DND-41 (cell line): Measurements from ENCODE around the gene HIVEP2.

ENCODE experiments used
- ATAC-seq: fragments of 200-7000 bp; cut with Tn5 transposase; 3 replicates; pipeline ENCODE4 v1.9.1; 2021; ENCODE audit warnings: low read depth; ENCODE audit not compliant: insufficient read depth
- DNase-seq: peaks from one replicate; pipeline ENCODE4 v3.0.0-alpha.2; 2020
- H2AFZ ChIP-seq: 2 replicates; pipeline ENCODE4 v1.6.0; 2012; ENCODE audit warnings: low read depth, low read length
- H3K27ac ChIP-seq: 2 replicates; pipeline ENCODE4 v1.5.1; 2012; ENCODE audit warnings: low read length, inconsistent platforms
- H3K27me3 ChIP-seq: fragments of 200-600 bp; sonication (generic); 2 replicates; pipeline ENCODE4 v1.6.0; 2012; ENCODE audit warnings: low read length, mild to moderate bottlenecking, inconsistent platforms; ENCODE audit not compliant: insufficient read depth, poor library complexity
- H3K36me3 ChIP-seq: 2 replicates; pipeline ENCODE4 v1.5.1; 2012; ENCODE audit warnings: low read length, inconsistent platforms; ENCODE audit not compliant: insufficient read depth
- H3K4me1 ChIP-seq: 2 replicates; pipeline ENCODE4 v1.5.1; 2012; ENCODE audit warnings: mild to moderate bottlenecking, low read length; ENCODE audit not compliant: insufficient read depth
- H3K4me2 ChIP-seq: 2 replicates; pipeline ENCODE4 v1.6.0; 2012; ENCODE audit warnings: mild to moderate bottlenecking, moderate library complexity, low read length, inconsistent platforms; ENCODE audit not compliant: insufficient read depth
- H3K4me3 ChIP-seq, 2 experiments: fragments of 200-600 bp in 1 of 2; shearing (Covaris generic) in 1 of 2; 2 replicates each; pipeline ENCODE4 v1.5.1; 2012 to 2016; ENCODE audit warnings: inconsistent platforms in 2 of 2, low read length in 2 of 2, mild to moderate bottlenecking in 2 of 2, low read depth in 1 of 2, moderate library complexity in 1 of 2
- H3K79me2 ChIP-seq: 2 replicates; pipeline ENCODE4 v1.6.0; 2012; ENCODE audit warnings: low read length, inconsistent platforms; ENCODE audit not compliant: insufficient read depth
- H3K9ac ChIP-seq: 2 replicates; pipeline ENCODE4 v1.6.0; 2012; ENCODE audit warnings: low read depth, mild to moderate bottlenecking, inconsistent platforms, low read length, moderate library complexity
- H3K9me3 ChIP-seq: 2 replicates; pipeline ENCODE4 v1.5.1; 2012; ENCODE audit warnings: low read length, moderate library complexity, mild to moderate bottlenecking, inconsistent platforms; ENCODE audit not compliant: insufficient read depth, severe bottlenecking
- H4K20me1 ChIP-seq: 2 replicates; pipeline ENCODE4 v1.6.0; 2012; ENCODE audit warnings: low read length; ENCODE audit not compliant: insufficient read depth
- EZH2 ChIP-seq: IDR thresholded peaks from 3 replicates; pipeline ENCODE4 v1.6.1; 2012; ENCODE audit warnings: borderline replicate concordance, low read depth, mild to moderate bottlenecking, moderate library complexity, low read length, inconsistent platforms; ENCODE audit not compliant: severe bottlenecking
- TF ChIP-seq, protein P1 (sequence below): IDR thresholded peaks from 2 replicates; pipeline ENCODE4 v1.5.1; 2012; ENCODE audit warnings: borderline replicate concordance, low read length, moderate library complexity, mild to moderate bottlenecking; ENCODE audit not compliant: poor library complexity, severe bottlenecking; ENCODE audit errors: extremely low read depth

Gene HIVEP2

DNA sequence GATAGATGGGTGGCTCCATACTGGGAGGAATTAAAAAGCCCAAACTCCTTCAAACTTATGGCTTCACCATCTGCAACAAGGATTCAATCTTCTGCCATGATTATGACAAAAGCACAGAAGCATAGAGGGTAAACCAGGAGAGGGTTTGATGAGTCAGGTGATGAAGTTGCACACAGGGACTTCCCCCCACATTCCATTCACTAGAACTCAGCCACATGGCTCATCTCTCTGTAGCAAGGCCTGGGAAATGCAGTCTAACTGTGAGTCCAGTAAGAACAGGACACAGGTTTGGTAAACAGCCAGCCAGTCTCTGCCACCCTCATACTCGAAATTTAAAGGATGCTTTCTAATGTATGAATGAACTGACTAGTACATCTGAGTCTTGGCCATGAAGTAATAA lies 142.9 kb downstream of the HIVEP2 start:
- H3K79me2 ChIP-seq, result no peaks in the 10 kb centered on the region
- no peaks in the 10 kb centered on the region for H3K27me3 ChIP-seq
- DNase-seq, result no peak
- TF ChIP-seq, protein P1, sequence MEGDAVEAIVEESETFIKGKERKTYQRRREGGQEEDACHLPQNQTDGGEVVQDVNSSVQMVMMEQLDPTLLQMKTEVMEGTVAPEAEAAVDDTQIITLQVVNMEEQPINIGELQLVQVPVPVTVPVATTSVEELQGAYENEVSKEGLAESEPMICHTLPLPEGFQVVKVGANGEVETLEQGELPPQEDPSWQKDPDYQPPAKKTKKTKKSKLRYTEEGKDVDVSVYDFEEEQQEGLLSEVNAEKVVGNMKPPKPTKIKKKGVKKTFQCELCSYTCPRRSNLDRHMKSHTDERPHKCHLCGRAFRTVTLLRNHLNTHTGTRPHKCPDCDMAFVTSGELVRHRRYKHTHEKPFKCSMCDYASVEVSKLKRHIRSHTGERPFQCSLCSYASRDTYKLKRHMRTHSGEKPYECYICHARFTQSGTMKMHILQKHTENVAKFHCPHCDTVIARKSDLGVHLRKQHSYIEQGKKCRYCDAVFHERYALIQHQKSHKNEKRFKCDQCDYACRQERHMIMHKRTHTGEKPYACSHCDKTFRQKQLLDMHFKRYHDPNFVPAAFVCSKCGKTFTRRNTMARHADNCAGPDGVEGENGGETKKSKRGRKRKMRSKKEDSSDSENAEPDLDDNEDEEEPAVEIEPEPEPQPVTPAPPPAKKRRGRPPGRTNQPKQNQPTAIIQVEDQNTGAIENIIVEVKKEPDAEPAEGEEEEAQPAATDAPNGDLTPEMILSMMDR, result no peak
- no peak for TF ChIP-seq EZH2
- H4K20me1 ChIP-seq, result no peaks in the 10 kb centered on the region
- ATAC-seq, result peak; percentile 31; the same call in 1 of the 3 replicates
- no peaks in the 10 kb centered on the region for H3K9me3 ChIP-seq
- H3K4me1 ChIP-seq, result no peaks in the 10 kb centered on the region
- H3K27ac ChIP-seq, result no peak overlapping the region
- no peaks in the 10 kb centered on the region for H3K36me3 ChIP-seq
- H3K9ac ChIP-seq, result no peak overlapping the region
- H2AFZ ChIP-seq, result no peak overlapping the region
- H3K4me3 ChIP-seq, result no peak overlapping the region
- H3K4me2 ChIP-seq, result no peak overlapping the region

DNA sequence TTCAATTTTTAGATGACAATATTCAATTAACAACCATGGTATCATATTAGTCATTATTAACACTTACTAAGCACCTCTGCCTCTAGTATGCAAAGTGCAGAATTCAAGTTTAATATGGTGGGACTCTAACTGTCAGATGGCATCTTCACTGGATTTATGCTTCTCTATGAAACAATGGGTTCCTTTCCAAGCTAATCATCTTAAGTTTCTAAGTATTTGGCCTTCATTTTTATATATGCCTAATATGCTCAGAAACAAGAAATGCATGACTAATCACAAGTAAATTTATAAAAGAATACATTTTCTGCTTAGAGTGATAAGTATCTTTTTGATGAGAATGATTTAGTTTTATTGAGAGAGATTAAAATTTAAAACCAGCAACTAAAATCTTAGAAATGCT lies 144.7 kb downstream of the HIVEP2 start:
- no peak overlapping the region for H2AFZ ChIP-seq
- H3K9me3 ChIP-seq, result no peaks in the 10 kb centered on the region
- no peaks in the 10 kb centered on the region for H3K4me1 ChIP-seq
- no peaks in the 10 kb centered on the region for H3K27me3 ChIP-seq
- no peak for TF ChIP-seq EZH2
- TF ChIP-seq, protein P1, result no peak
- H3K36me3 ChIP-seq, result no peaks in the 10 kb centered on the region
- no peak for ATAC-seq
- no peaks in the 10 kb centered on the region for H3K79me2 ChIP-seq
- H3K9ac ChIP-seq, result no peak overlapping the region
- no peak overlapping the region for H3K4me2 ChIP-seq
- H4K20me1 ChIP-seq, result no peaks in the 10 kb centered on the region
- DNase-seq, result no peak
- no peak overlapping the region for H3K4me3 ChIP-seq
- no peak overlapping the region for H3K27ac ChIP-seq

DNA sequence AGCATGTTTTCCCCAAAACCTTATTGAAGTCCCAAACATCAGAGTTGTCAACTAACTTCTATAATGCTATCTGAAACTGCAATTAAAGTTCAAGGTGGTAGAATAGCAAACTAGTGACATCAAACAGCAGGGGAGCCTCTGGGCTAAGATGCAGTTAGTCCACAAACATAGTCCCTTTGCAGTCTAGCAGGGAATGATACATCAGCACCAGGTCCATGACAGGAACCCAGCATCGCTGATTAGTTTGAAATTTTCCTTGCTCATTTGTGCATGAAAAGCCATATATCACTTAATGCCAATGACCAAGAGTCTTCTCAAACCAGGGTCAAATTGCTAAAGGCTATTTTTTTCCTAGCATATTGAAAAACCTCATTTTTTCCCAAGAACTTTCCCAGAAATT lies 145.3 kb downstream of the HIVEP2 start:
- Histone ChIP-seq H3K36me3 (no peaks in the 10 kb centered on the region), H4K20me1 (no peaks in the 10 kb centered on the region), H3K27ac (no peak overlapping the region), H3K4me1 (no peaks in the 10 kb centered on the region), H2AFZ (no peak overlapping the region), H3K79me2 (no peaks in the 10 kb centered on the region), H3K9me3 (no peaks in the 10 kb centered on the region), H3K4me3 (no peak overlapping the region), H3K4me2 (no peak overlapping the region), H3K9ac (no peak overlapping the region), H3K27me3 (no peaks in the 10 kb centered on the region)
- DNase-seq (no peak), ATAC-seq (no peak)
- no peak for TF ChIP-seq EZH2
- TF ChIP-seq, protein P1, result no peak

DNA sequence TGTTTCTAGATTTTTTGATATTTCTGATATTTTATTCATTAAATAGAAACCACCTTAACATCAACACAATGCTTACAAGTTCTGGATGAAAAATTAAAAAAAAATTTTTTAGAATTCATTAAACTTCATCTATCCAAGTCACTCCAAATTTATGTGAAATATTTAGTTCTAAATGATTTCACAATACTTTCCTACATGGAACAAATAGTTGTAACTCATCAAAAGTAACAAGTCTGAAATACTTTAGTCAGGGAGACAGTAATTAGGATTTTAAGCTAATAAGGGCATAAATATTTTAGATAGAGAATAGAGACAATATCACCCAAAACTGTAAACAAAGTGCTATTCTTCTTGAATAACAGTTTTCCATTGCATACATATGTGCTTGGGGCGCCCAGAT lies 147.8 kb downstream of the HIVEP2 start:
- no peaks in the 10 kb centered on the region for H3K4me1 ChIP-seq
- no peaks in the 10 kb centered on the region for H3K79me2 ChIP-seq
- H3K9ac ChIP-seq, result no peak overlapping the region
- H2AFZ ChIP-seq, result no peak overlapping the region
- DNase-seq (no peak), ATAC-seq (no peak)
- H3K9me3 ChIP-seq, result no peaks in the 10 kb centered on the region
- no peak overlapping the region for H3K27ac ChIP-seq
- TF ChIP-seq, protein P1, result no peak
- TF ChIP-seq EZH2, result no peak
- no peaks in the 10 kb centered on the region for H4K20me1 ChIP-seq
- H3K4me2 ChIP-seq, result no peak overlapping the region
- no peak overlapping the region for H3K4me3 ChIP-seq
- H3K36me3 ChIP-seq, result no peaks in the 10 kb centered on the region
- H3K27me3 ChIP-seq, result no peaks in the 10 kb centered on the region
